COLO829 (cell line): ENCODE results near the gene TIPRL.
"Not testable (repeated sequence)": the region's sequence is repeated elsewhere in the genome, so short reads cannot be mapped to it uniquely, and the experiment has no call there.

Experiments
- DNase-seq: peaks from one replicate; pipeline ENCODE4 v3.0.0; 2012; ENCODE audit warnings: low spot score

Gene TIPRL

DNA sequence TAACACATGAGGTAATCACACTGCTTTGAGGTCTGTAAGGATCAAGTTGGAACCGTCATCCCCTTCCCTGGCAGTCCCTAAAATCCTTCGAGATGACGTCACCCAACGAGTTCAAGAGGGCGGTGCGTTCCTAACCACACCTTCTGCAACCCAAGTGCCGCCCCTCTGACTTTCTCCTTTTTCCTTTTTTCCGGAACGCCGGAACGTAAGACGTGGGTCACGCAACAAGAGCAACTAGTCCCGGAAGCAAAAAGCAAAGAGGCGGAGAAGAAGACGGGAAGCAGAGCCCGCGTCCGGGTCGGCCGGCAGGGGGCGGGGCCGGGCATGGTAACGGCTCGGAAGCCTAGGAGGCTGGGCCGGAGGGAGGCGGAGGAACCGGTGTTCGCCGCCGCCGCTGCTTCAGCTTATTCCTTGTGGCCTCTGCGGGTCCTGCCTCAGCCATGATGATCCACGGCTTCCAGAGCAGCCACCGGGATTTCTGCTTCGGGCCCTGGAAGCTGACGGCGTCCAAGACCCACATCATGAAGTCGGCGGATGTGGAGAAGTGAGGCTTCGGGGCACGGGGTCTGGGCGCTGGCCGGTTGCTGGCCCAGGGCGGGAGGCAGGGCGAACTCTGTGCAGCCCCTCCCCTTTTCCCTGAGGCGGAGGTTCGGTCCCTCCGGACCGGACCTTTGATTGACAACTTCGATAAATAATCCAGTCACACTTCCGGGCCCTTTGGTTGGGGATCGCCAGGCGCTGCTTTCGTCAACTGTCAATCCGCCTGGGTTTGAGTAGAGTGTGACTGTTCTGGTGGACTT, at the start of gene TIPRL:
TIPRL (plus strand) TSS at position 325 of the 800 bp plus-strand sequence; CDS start at position 441, 116 bp downstream.
- peak; percentile 98 for DNase-seq

DNA sequence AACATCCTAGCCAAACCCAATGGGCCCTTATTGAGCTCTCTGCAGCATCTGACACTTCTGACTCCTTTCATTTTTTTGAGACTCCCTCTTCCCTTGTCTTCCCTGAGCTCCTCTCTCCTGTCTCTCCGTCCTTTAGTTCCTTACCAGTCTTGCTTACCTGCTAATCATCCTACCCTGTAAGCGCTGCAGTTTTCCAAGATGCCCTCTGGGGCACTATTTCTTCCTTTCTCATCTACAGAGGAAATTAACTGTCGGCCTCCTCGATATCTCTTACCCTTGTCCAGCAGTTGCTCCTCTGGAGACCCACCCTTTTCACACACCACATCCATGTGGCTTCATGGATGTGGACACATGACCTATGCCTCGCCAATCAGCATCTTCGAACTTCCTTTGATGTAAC, 48.8 kb upstream of the TIPRL start:
- DNase-seq = no peak

DNA sequence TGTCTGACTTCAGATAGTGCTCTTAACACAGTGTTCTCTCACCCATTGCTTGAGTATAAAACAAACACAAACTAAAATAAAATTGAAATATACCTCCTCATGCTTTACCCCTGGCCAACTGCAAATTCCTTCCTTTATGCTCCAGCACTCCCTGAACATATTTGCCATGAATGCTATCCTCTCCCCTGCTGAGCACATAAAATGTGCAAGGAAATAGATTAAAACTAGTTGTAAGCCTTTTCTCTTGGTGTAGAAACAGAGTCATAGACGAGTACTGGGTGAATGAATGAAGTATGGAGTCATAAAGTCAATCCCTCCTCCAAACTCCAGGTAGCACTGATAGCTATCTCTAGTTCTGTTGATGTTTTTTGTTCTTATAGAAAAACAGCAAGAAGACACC, 44.6 kb upstream of the TIPRL start:
- DNase-seq = no peak

DNA sequence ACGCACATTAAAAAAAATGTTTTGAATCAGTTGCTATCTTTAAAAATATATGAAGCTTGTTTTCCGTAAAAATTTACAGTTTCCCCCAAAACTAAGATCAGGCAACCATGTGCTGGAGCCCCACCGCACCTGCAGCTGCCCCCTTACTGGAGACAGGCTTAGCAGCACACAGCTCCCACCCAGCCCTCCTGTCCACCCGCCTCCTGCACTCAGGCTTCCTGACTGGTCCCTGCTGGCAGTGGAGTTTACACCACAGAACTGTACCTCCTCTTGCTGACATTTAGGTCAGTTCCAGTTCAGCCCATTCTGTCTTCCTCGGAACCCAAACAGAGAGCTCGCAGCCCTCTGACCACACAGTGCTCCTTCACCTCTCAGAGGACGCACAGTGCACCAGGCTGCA, 44.1 kb upstream of the TIPRL start:
- DNase-seq = no peak

DNA sequence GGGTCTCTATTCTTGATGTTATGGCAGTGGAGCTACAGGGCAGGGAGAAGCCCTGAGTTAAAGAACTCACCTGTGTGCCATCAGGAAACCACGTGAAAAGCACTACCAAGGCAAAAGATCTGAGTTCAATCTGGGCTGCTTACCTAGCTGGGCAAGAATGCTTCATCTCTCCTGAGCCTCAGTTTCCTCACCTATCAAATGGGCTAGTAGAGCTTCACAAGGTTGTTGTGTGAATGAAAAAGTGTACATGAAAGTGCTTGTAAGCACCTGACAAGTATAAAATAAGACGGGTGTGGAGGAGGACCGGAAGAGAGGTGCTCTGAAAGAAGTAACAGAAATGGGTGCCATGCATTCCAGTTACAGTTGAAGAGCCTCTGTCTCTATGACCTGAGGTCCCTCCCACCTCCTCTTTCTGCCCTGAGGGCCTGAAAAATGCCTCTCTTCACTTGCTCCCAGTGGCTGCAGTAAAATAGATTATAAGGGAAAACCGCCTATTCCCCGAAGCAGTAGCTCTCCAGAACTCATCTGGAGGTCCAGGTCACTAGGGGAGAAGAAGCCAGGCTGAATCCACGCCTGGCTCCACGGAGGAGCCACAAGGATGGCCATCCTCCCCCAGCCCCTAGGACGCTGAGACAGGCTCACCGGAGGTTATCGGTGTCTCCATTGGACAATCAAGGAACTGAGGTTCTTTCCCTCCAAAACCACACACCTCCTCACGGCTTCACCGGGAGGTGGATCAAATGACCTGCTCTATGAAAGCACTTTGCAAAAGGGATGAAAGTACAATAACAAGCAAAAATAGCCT, 43.4 kb upstream of the TIPRL start:
- no peak for DNase-seq

DNA sequence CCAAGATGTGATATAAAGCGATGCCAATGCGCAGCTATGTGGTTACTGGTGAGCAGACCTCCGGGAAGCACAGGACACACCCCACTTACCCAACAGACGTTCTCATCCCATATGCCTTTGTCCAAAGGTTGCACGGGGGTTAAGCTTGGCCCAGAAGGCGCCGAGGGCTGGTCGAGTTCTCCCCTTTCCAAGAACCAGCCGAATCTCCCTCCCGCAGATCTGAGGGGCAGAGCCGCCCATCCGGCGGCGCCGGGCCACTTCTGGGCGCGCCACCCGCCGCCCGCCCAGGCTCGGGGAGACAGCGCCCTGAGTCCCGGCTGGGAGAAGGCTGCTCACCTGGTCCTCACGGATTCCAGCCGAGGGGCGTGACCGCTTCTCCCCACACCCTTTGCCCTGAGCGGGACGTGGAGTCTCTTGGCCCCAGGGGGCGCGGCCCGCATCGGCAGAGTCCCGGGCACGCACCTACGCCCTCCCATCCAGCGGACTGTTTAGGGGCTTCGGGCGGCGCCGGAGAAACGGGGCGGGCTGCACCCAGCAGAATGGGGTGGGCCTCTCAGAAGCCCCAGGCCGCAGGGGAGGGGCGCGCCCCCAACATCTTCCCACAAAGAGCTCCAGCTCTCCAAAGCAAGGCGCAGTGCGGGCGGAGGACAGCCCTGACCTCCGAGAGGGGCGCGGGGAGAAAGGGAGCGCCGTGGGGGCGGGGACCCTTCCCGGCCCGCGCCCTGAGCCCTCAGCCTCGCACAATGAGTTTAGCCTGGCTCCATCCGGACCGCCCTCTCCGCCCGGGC, 42.6 kb upstream of the TIPRL start:
- DNase-seq = no peak

DNA sequence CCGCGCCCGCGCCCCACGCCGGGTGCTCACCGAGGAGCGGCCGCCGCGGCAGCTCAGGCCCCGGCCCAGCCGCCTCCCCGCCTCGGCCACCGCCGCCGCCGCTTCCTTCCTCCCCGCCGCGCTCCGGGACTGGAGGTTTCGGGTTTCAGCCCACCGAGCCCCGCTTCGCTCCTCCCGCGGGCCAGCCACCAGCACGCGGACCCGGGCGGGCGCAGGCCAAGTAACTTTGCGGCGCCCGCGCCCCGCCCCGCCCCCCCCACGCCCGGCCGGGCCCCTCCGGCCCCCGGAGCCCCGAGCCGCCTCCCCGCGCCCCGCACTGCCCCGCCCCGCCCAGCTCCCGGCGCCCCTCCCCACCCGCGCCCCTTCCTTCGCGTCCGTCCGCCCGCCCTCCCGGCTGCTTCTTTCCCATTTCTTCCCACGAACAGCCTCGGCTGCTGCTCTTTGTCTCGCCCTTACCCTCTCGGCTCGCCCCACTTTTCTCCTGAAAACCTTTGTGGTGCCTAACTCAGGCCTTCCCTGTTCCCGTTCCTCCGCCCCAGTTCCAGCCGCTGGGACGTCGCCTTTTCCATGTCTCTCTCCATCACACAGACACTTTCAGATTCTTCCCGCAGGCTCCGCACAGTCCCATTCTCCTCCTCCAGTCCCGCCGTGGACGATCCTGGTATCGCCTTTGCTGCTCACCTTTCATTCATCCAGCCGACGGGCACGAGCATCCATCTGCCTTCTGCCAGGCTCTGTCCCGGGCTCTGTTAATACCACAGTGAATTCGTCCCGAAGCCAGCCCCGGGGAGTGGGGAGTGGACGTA, 41.9 kb upstream of the TIPRL start, which contains the start of gene GPR161:
GPR161 (minus strand) TSS at position 222 of the 806 bp plus-strand sequence. CDS start 32,080 bp downstream, outside the sequence.
- no peak for DNase-seq

DNA sequence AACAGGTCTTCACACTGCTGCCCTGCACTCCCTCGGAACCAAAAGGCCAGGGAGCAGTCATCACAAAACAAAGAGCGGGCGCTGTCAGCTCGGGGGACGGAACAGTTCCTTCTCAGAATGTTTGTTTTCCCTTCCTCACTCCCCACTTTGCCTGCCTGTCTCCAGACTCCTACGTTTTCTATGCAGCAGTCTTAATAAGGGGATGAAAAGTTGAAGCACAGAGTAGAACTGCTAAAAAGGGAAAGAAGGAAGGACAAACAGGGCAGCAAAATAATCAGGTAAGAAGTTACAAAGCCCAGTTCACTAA, 41.3 kb upstream of the TIPRL start:
- DNase-seq = no peak

DNA sequence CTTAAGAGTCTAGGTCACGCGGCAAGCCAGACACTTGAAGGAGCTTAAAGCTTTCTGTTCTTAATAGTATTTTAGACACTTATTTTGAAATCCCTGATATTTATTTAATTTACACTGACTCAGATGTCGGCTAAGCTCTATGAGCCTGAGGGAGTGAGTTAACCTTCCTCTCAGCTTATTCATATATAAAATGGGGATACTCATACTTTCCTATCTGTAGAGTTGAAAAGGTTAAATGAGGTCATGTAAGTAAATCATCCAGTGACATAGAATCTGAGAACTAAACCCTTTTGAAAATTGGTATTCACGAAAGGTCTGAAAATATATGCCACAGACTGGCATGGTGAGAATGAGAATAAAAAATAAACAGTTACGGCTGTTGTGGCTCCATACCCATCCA, 40.6 kb upstream of the TIPRL start:
- no peak for DNase-seq

DNA sequence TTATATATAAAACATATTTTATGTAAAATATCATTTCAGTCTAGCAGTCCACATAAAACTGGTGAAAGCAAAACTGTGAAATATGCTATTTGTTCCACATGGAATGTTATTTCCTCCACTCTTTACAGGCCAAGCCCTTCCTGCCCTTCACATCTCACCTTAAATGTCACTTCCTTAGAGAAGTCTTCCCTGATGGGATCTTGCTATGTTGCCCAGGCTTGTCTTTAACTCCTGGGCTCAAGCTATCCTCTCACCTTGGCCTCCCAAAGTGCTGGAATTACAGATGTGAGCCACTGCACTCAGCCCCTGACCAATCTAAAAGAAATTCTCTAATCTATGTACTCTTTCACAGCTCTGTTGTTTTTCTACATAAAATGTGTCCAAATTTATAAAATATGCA, 39.7 kb upstream of the TIPRL start:
- no peak for DNase-seq

DNA sequence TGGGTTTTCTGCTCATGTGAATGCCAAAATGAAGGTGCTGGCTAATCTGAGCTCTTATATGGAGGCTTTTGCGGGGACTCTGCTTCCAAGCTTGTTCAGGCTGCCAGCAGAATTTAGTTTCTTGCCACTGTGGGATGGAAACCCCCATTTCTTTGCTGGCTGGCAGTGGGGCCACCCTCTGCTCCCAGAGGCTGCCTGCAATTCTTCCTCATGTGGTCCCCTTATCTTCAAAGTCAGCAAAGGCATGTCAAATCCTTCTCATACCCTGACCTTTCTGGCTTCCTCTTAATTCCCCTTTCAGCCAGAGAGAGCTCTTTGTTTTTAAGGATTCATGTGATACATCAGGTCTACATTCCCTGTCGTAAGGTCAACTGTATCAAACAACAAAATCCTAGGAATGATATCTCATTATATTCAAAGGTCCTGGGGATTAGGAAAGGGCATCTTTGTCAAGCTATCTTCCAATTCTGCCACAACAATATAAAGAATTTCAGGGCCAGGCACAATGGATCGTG, 36.8 kb upstream of the TIPRL start:
- DNase-seq = peak; percentile 83

DNA sequence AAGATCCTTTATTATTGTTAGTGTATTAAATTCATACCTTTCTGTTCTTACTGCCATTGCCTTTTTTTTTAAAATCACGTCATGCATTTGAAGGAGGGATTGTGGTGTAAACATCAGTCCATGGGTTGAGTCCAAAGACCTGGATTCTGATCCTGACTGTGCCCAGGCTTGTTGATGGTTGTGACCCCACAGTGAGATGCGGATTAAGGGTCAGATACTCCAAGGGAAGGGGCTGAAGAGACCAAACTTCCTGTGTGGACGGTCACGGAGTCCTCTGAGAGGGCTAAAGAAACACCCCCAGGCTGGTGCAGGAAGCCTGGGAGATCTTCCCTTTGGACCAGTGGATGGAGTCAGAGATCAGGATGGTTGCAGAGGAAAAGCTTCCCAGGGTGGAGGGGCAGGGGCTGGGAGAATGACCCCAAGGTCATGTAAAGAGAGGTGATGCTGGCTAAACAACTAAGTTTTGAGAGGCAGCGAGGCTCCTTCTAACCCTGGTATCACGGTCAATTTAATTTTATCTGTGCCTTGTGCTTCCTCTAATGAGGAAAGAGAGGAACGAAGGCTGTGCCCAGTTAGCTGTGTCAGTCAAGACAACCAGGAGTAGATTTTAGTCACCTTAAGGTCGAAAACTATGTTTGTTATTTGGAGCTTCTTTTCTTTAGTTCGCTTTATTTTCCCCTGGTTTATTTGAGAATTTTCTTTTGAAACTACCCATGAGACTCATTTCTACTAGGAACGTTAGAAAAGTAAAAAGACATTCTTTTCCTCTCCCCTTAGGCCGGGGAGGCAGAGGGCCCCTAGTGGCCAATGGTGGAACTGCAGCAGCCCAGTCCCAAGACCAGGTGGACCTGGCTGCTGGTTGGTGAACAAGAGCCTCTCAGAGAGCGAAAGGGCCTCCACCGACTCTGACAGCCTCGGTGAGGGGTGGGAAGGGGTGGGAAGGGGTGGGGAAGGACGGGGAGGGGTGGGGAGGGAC, 33.3 kb upstream of the TIPRL start:
- DNase-seq = peak; percentile 91

DNA sequence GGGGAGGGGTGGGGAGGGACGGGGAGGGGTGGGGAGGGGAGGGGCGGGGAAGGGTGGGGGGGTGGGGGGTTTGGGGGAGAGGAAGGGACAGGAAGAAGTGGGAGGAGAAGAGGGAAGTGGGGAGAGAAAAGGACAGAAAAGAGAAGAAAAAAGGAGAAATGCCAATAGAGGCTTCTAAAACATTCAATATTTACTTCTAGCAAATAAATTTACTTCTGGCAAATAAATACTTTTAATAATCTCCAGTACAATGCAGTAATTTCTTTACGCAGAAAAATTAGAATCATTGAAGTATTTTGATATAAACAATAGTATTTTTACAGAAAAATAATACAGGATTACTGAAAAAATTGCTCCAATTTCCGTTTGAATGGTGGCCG, 32.6 kb upstream of the TIPRL start:
- no peak for DNase-seq

DNA sequence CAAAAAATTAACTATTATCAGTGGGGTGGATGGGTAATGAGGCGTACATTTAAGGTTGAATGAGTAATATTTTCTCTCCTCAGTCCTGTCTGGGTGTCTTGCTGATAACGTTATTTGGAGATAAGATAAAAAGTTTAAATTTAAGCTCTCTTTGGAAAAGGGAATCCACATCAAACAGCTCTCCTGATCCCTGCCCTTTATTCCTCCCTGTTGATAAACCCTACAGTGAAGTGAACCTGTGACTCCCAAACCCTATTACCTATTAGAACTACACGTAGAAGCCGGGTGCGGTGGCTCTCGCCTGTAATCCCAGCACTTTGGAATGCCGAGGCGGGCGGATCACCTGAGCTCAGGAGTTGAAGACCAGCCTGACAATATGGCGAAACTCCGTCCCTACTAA, 32.1 kb upstream of the TIPRL start:
- DNase-seq = no peak

DNA sequence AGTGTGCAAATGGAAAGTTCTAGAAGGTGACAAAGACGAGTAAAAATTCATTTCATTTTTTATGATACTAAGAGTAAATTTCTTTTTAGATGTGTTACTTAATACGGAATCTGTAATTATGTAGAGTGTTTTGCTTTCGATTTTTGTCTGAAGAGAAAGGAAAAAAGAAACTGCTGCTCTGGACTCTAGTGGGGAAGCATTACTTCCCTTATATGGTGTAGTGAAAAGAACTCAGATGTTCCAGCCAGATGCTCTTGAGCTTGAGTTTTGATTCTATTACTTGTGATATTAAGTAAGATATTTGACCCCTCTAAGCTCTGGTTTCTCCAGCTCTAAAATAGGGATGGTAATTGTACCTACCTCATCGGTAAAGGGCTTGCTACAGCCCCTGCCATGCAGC, 29.8 kb upstream of the TIPRL start:
- DNase-seq = no peak

DNA sequence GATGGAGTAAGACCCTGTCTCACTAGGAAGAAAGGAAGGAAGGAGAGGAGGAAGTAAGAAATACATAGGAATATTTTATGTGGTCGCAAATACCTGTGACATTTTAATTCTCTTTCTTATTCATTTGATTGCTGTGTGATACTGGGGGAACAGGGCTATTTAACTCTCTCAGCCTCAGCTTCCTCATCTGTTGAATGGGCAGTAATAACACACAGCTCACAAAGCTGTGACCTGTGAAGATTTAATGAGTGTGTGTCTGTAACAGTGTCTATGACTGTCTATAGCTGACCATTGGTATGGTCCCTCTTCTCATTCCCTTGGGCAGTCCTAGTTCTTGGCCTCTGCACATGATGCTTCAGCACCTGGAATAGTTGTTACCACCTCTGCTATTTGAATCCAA, 28.5 kb upstream of the TIPRL start:
- DNase-seq = no peak

DNA sequence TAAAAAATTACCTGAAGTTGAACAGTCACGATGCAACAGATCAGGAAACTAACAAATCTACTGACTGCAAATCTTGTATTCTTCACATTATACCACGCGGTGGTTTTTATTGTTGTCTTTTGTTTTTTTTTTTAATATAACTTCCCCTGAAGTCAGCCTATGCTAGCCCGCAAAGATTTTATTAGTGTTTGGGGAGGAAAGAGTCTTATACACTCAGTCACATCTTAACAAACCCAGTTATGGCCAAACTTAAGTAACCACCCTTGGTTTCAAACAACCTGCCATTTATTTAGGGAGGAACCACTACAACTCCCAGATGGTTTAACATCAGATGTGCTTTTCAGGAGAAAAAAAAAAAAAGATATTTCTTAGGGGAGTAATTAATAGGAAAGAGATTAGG, 26.8 kb upstream of the TIPRL start:
- DNase-seq = no peak

DNA sequence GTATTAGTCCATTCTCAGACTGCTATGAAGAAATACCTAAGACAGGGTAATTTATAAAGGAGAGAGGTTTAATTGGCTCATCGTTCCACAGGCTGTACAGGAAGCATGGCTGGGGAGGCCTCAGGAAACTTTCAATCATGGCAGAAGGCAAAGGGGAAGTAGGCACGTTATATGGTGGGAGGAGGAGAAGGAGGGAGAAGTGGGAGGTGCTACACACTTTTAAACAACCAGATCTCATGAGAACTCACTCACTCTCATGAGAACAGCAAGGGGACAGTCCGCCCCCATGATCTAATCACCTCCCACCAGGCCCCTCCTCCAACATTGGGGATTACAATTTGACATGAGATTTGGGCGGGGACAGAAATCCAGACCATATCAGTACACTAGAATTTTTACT, 24.1 kb upstream of the TIPRL start:
- not testable (repeated sequence) for DNase-seq

DNA sequence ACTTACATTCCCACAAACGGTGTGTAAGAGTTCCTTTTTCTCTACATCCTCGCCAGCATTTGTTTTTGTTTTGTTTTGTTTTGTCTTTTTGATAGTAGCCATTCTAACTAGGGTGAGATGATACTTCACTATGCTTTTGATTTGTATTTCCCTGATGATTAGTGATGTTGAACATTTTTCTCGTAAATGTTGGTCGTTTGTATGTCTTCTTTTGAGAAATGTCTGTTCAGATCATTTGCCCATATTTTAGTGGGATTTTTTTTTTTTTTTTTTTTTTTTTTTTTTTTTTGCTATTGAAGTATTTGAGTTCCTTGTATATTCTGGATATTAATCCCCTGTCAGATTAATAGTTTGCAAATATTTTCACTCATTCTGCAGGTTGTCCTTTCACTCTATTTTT, 22.9 kb upstream of the TIPRL start:
- no peak for DNase-seq

DNA sequence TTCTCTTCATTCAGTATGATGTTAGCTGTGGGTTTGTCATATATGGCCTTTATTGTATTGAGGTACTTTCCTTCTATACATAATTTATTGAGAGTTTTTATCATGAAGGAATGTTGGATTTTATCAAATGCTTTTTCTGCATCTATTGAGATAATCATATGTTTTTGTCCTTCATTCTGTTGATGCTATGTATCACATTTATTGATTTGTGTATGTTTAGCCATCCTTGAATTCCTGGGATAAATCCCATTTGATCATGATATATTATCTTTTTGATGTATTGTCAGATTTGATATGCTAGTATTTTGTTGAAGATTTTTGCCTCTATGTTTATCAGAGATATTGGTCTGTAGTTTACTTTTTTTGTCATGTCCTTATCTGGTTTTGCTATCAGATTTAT, 21.1 kb upstream of the TIPRL start:
- DNase-seq = no peak
